ENCODE results near the gene BDP1.

The BDP1 gene

GRCh38 chr5:71586941-71587765, 131.7 kb downstream of the BDP1 start, which contains the start of gene MCCC2:
Gene MCCC2 (plus strand): TSS chr5:71587340. CDS start chr5:71587426, 86 bp downstream.
- H3K4me2 ChIP-seq = peak within 1 kb of the TSS; percentile 88
- peaks cover 45% of the 10 kb centered on the region for H3K4me1 ChIP-seq (ENCODE audit: low read depth, poor library complexity, severe bottlenecking)
- peak within 1 kb of the TSS; percentile 44 for H3K4me3 ChIP-seq (IDR thresholded peaks at IDR 0.05; ENCODE audit: insufficient read depth, low read depth, low read length)
- H3K27me3 ChIP-seq (ENCODE audit: insufficient read depth, low read depth) = no peaks in the 10 kb centered on the region
- no peak for TF ChIP-seq CTCF (conservative IDR thresholded peaks at IDR 0.05; ENCODE audit: low read depth, low read length)
- peak within 1 kb of the TSS; percentile 88 for H3K9ac ChIP-seq
- no peaks in the 10 kb centered on the region for H3K36me3 ChIP-seq (ENCODE audit: insufficient read depth)
- peak within 1 kb of the TSS; percentile 55 for H2AFZ ChIP-seq (ENCODE audit: low read depth)
- peaks cover 44% of the 10 kb centered on the region for H3K79me2 ChIP-seq (ENCODE audit: insufficient read depth, low read depth)
- peak within 1 kb of the TSS; percentile 84 for H3K27ac ChIP-seq
- no peaks in the 10 kb centered on the region for H4K20me1 ChIP-seq (ENCODE audit: insufficient read depth)

- Histone ChIP-seq H3K79me2 (ENCODE audit: insufficient read depth, low read depth) (peaks cover 52% of the 10 kb centered on the region), H3K4me2 (peak overlapping the region; percentile 88), H3K27ac (peak overlapping the region; percentile 84), H3K27me3 (ENCODE audit: insufficient read depth, low read depth) (no peaks in the 10 kb centered on the region), H3K4me1 (ENCODE audit: low read depth, poor library complexity, severe bottlenecking) (peaks cover 45% of the 10 kb centered on the region), H2AFZ (ENCODE audit: low read depth) (peak overlapping the region; percentile 55), H3K4me3 (IDR thresholded peaks at IDR 0.05; ENCODE audit: insufficient read depth, low read depth, low read length) (no peak overlapping the region), H3K9ac (peak overlapping the region; percentile 88), H4K20me1 (ENCODE audit: insufficient read depth) (no peaks in the 10 kb centered on the region), H3K36me3 (ENCODE audit: insufficient read depth) (no peaks in the 10 kb centered on the region)
- TF ChIP-seq CTCF (conservative IDR thresholded peaks at IDR 0.05; ENCODE audit: low read depth, low read length) = no peak
These were observed 132.5 kb downstream of the BDP1 start for GRCh38 chr5:71587766-71588532.

GRCh38 chr5:71588533-71588885, 133.1 kb downstream of the BDP1 start:
- Histone ChIP-seq H3K4me3 (IDR thresholded peaks at IDR 0.05; ENCODE audit: insufficient read depth, low read depth, low read length) (no peak overlapping the region), H3K9ac (no peak overlapping the region; the same call in 1 of the 2 replicates), H3K27me3 (ENCODE audit: insufficient read depth, low read depth) (no peaks in the 10 kb centered on the region), H4K20me1 (ENCODE audit: insufficient read depth) (no peaks in the 10 kb centered on the region), H3K27ac (peak overlapping the region; percentile 84; the same call in 1 of the 2 replicates), H3K79me2 (ENCODE audit: insufficient read depth, low read depth) (peaks cover 55% of the 10 kb centered on the region), H3K4me2 (peak overlapping the region; percentile 88), H2AFZ (ENCODE audit: low read depth) (no peak overlapping the region), H3K36me3 (ENCODE audit: insufficient read depth) (no peaks in the 10 kb centered on the region), H3K4me1 (ENCODE audit: low read depth, poor library complexity, severe bottlenecking) (peaks cover 45% of the 10 kb centered on the region)
- TF ChIP-seq CTCF (conservative IDR thresholded peaks at IDR 0.05; ENCODE audit: low read depth, low read length) = no peak

- H3K27me3 ChIP-seq (ENCODE audit: insufficient read depth, low read depth) = no peaks in the 10 kb centered on the region
- no peak for TF ChIP-seq CTCF (conservative IDR thresholded peaks at IDR 0.05; ENCODE audit: low read depth, low read length)
- H3K79me2 ChIP-seq (ENCODE audit: insufficient read depth, low read depth) = peaks cover 60% of the 10 kb centered on the region
These were observed 134.5 kb downstream of the BDP1 start for GRCh38 chr5:71589903-71590302.

More at GRCh38 chr5:71589903-71590302, 134.5 kb downstream of the BDP1 start:
- Histone ChIP-seq H3K9ac (no peak overlapping the region; the same call in 1 of the 2 replicates), H3K4me1 (ENCODE audit: low read depth, poor library complexity, severe bottlenecking) (peaks cover 45% of the 10 kb centered on the region), H3K36me3 (ENCODE audit: insufficient read depth) (no peaks in the 10 kb centered on the region), H2AFZ (ENCODE audit: low read depth) (no peak overlapping the region), H3K27ac (peak overlapping the region; percentile 47; the same call in 1 of the 2 replicates), H4K20me1 (ENCODE audit: insufficient read depth) (no peaks in the 10 kb centered on the region), H3K4me2 (peak overlapping the region; percentile 88), H3K4me3 (IDR thresholded peaks at IDR 0.05; ENCODE audit: insufficient read depth, low read depth, low read length) (no peak overlapping the region)

All from KMS-11 (cell line).